HepG2 (cell line): ENCODE measurements around the gene GCN1. TPM values are rescaled to one million over a fixed set of nuclear protein-coding genes. Genes with fewer than 3 reads are reported as not detected.

Experiments
- ATAC-seq: fragments of 200-7000 bp; cut with Tn5 transposase; 3 replicates; pipeline ENCODE4 v1.9.1; 2020; ENCODE audit warnings: mild to moderate bottlenecking, moderate library complexity
- BruUV-seq: library from RNA; stranded (reverse); fragments of 400-500 nt; replicated peaks from 2 replicates; lab custom pipeline; 2021; lab: Mats Ljungman, UMichigan
- CTCF ChIA-PET: fragments of 300-600 bp; formaldehyde crosslinking; extraction: SDS; loops from one replicate; lab custom pipeline; 2021; ENCODE audit warnings: low total read pairs, inconsistent platforms, low intra/inter-chr PET ratio; lab: Yijun Ruan, JAX
- POLR2A ChIA-PET: fragments of 350-600 bp; sonication (Branson Sonifier 250); formaldehyde crosslinking; loops from one replicate; lab custom pipeline; 2020; ENCODE audit warnings: antibody characterized with exemption, inconsistent platforms; lab: Yijun Ruan, JAX
- DNase-seq: peaks from one replicate; pipeline ENCODE4 v3.0.0-alpha.2; 2015; ENCODE audit warnings: low spot score
- FAIRE-seq: peaks from 3 replicates; lab custom pipeline; 2011; peaks lifted over from hg19 to GRCh38; lab: Jason Lieb, UNC
- H2AFZ ChIP-seq: one replicate; pipeline ENCODE4 v1.6.1; 2011; ENCODE audit warnings: low read length, inconsistent platforms
- H3K27ac ChIP-seq: fragments of 300-600 bp; 3 replicates; pipeline ENCODE4 v1.8.0; 2011; ENCODE audit warnings: mixed run types, mild to moderate bottlenecking, mixed read lengths, low read length, inconsistent platforms; ENCODE audit not compliant: insufficient read depth; ENCODE audit errors: extremely low read length
- H3K27me3 ChIP-seq, 2 experiments: fragments of 200-600 bp in 1 of 2; 2 replicates in 1 of 2; 3 replicates in 1 of 2; pipeline versions ENCODE4 v1.6.0 to v1.8.0; 2011; ENCODE audit warnings: low read length in 2 of 2, mild to moderate bottlenecking in 2 of 2, moderate library complexity in 2 of 2, inconsistent platforms in 1 of 2; ENCODE audit not compliant: insufficient read depth in 2 of 2, control insufficient read depth in 1 of 2
- H3K36me3 ChIP-seq, 2 experiments: fragments of 200-600 bp in 1 of 2; replicated peaks in 1 of 2; 2 replicates in 1 of 2; 3 replicates in 1 of 2; pipeline versions ENCODE4 v1.5.1 to v1.8.0; 2011; ENCODE audit warnings: low read length in 2 of 2, inconsistent platforms in 1 of 2; ENCODE audit not compliant: insufficient read depth in 2 of 2, control insufficient read depth in 1 of 2
- H3K4me1 ChIP-seq: 2 replicates; pipeline ENCODE4 v1.5.1; 2012; ENCODE audit warnings: low read length, inconsistent platforms; ENCODE audit not compliant: insufficient read depth
- H3K4me2 ChIP-seq: 2 replicates; pipeline ENCODE4 v1.6.0; 2011; ENCODE audit warnings: low read depth, low read length, inconsistent platforms
- H3K4me3 ChIP-seq, 3 experiments: fragments of 200-600 bp in 1 of 3; sonication (generic), shearing (Covaris generic) in 1 of 3; replicated peaks in 1 of 3; 2 replicates each; pipeline ENCODE4 v1.5.1; 2011 to 2016; ENCODE audit warnings: low read length in 3 of 3, inconsistent platforms in 2 of 3, low read depth in 2 of 3, mild to moderate bottlenecking in 2 of 3, control low read depth in 1 of 3, mixed read lengths in 1 of 3; ENCODE audit not compliant: insufficient read depth in 1 of 3
- H3K79me2 ChIP-seq: one replicate; pipeline ENCODE4 v1.6.1; 2011; ENCODE audit warnings: low read length, inconsistent platforms; ENCODE audit not compliant: insufficient read depth
- H3K9ac ChIP-seq: 2 replicates; pipeline ENCODE4 v1.6.0; 2011; ENCODE audit warnings: mild to moderate bottlenecking, low read depth, low read length, inconsistent platforms; ENCODE audit not compliant: insufficient read depth
- H3K9me3 ChIP-seq: 2 replicates; pipeline ENCODE4 v1.5.1; 2012; ENCODE audit warnings: mild to moderate bottlenecking, low read length
- H4K20me1 ChIP-seq: 2 replicates; pipeline ENCODE4 v1.6.0; 2011; ENCODE audit warnings: inconsistent platforms, mild to moderate bottlenecking, low read length, moderate library complexity; ENCODE audit not compliant: insufficient read depth
- DRAP1 ChIP-seq: IDR thresholded peaks from 2 replicates; pipeline ENCODE4 v1.6.1; 2016; ENCODE audit warnings: missing genetic modification reagents, missing compliant biosample characterization
- E2F1 ChIP-seq: sonication (generic); formaldehyde crosslinking; IDR thresholded peaks from 2 replicates; pipeline ENCODE4 v1.5.0; 2020; ENCODE audit warnings: missing genetic modification reagents
- ELF1 ChIP-seq: sonication (generic); formaldehyde crosslinking; IDR thresholded peaks from 2 replicates; pipeline ENCODE4 v1.4.0; 2020; ENCODE audit warnings: missing genetic modification reagents
- FUBP1 ChIP-seq: sonication (generic); formaldehyde crosslinking; IDR thresholded peaks from 2 replicates; pipeline ENCODE4 v1.5.1; 2020; ENCODE audit warnings: missing genetic modification reagents, mild to moderate bottlenecking, borderline replicate concordance
- MBNL3 ChIP-seq: fragments of 250-450 bp; sonication (Bioruptor Pico); conservative IDR thresholded peaks from 2 replicates; pipeline ENCODE4 v1.8.0; 2022; ENCODE audit warnings: mild to moderate bottlenecking, inconsistent platforms
- MED1 ChIP-seq: sonication (generic); formaldehyde crosslinking; IDR thresholded peaks from 2 replicates; pipeline ENCODE4 v1.4.0; 2020; ENCODE audit warnings: missing genetic modification reagents
- PPARG ChIP-seq: conservative IDR thresholded peaks from 2 replicates; pipeline ENCODE4 v1.6.1; 2016; ENCODE audit warnings: missing biosample characterization, missing genetic modification reagents
- SNAI1 ChIP-seq: sonication (generic); formaldehyde crosslinking; IDR thresholded peaks from 2 replicates; pipeline ENCODE4 v1.5.0; 2020; ENCODE audit warnings: mild to moderate bottlenecking, missing genetic modification reagents, borderline replicate concordance
- TAF1 ChIP-seq: sonication (generic); formaldehyde crosslinking; IDR thresholded peaks from 2 replicates; pipeline ENCODE4 v1.4.0; 2020; ENCODE audit warnings: missing genetic modification reagents
- ZNF530 ChIP-seq: sonication (generic); formaldehyde crosslinking; IDR thresholded peaks from 2 replicates; pipeline ENCODE4 v1.5.0; 2020; ENCODE audit warnings: low read depth, mild to moderate bottlenecking, missing genetic modification reagents
- ZNF646 ChIP-seq: sonication (generic); formaldehyde crosslinking; IDR thresholded peaks from 2 replicates; pipeline ENCODE4 v1.9.0; 2021; ENCODE audit warnings: mild to moderate bottlenecking, missing genetic modification reagents
- WGBS: methylation state at CpG from one replicate; pipeline ENCODE4 v1.1.6; 2017; ENCODE audit warnings: low lambda C conversion rate; 5-methylcytosine and 5-hydroxymethylcytosine counted together
- in situ Hi-C: cut with HindIII; loops from 2 replicates; pipeline ENCODE4 v1.10.0; 2017; ENCODE audit warnings: low pct_unique_long_range_greater_than_20kb; ENCODE audit not compliant: extremely low pct_ligation_motif_present
- intact Hi-C: fragments of 100-400 bp; cut with micrococcal nuclease; formaldehyde crosslinking; loops from one replicate; pipeline ENCODE4 v1.10.0; 2022; ENCODE audit not compliant: unreplicated experiment
- polyA plus RNA-seq, 8 experiments: library from polyadenylated mRNA; depleted of rRNA in 3 of 8; stranded (reverse) in 7 of 8; unstranded in 1 of 8; fragments of >200 nt; fragmentation: Illumina TruSeq in 4 of 8; extraction: Trizol in 4 of 8; gene quantifications; 2 replicates each; pipeline versions ENCODE4 v1.2.1 to v1.2.3, GENCODE V29; 2011 to 2016; ENCODE audit warnings: low read depth in 4 of 8, missing spikeins in 1 of 8, mixed read lengths in 1 of 8; ENCODE audit not compliant: insufficient read depth in 1 of 8
- total RNA-seq, 5 experiments: library from RNA; depleted of rRNA; stranded (reverse); fragments of >200 nt; fragmentation: Illumina TruSeq; extraction: Trizol; gene quantifications; 2 replicates each; pipeline ENCODE4 v1.2.3, GENCODE V29; 2016; ENCODE audit warnings: low read depth in 1 of 5

The GCN1 gene
- total and polyA plus RNA-seq, 2 of the 13 experiments (the other 11 are each of a cell fraction or from before 2014, with no cell fraction given): 58.2 to 83.0 TPM

GRCh38 chr12:120100630-120101029 lies 93.9 kb downstream of the GCN1 start:
- CTCF ChIA-PET: no interaction called here
- no peaks in the 10 kb centered on the region for H3K27me3 ChIP-seq
- peaks cover 32 to 70% of the 10 kb centered on the region in 2 experiments; a peak in 4 of 5 replicates for H3K36me3 ChIP-seq
- intact Hi-C loops (no loop called here), in situ Hi-C loops (no loop called here)
- H3K4me3 ChIP-seq: no peak overlapping the region
- 94% methylated on average over 9 of the region's 21 CpGs for WGBS
- H3K4me1 ChIP-seq: no peaks in the 10 kb centered on the region
- H4K20me1 ChIP-seq: peaks cover 9% of the 10 kb centered on the region; the same call in 1 of the 2 replicates
- DNase-seq (no peak), ATAC-seq (no peak), FAIRE-seq (no peak)
- no peak overlapping the region for H2AFZ ChIP-seq
- no peaks in the 10 kb centered on the region for H3K9me3 ChIP-seq
- H3K4me2 ChIP-seq: no peak overlapping the region
- H3K79me2 ChIP-seq: peaks cover 20% of the 10 kb centered on the region
- H3K27ac ChIP-seq: no peak overlapping the region
- no peak overlapping the region for H3K9ac ChIP-seq
- no TSS peak for BruUV-seq
- POLR2A ChIA-PET: no interaction called here
- no peak for TF ChIP-seq SNAI1
- TF ChIP-seq DRAP1 (CRISPR knock-in tag): no peak
- TF ChIP-seq ZNF530 (CRISPR knock-in tag): no peak
- TF ChIP-seq FUBP1 (CRISPR knock-in tag): no peak
- TF ChIP-seq E2F1 (CRISPR knock-in tag): no peak
- no peak for TF ChIP-seq ZNF646
- TF ChIP-seq MBNL3 (CRISPR knock-in tag): no peak
- TF ChIP-seq ELF1 (CRISPR knock-in tag): no peak
- TF ChIP-seq TAF1 (CRISPR knock-in tag): no peak
- TF ChIP-seq MED1 (CRISPR knock-in tag): no peak
- no peak for TF ChIP-seq PPARG (CRISPR knock-in tag)
